ENCODE results near the gene KIAA0930. TPM values are rescaled to one million over a fixed set of nuclear protein-coding genes. Genes with fewer than 3 reads are reported as not detected.

Gene KIAA0930
- polyA plus RNA-seq, 1 of the 3 experiments (the other 2 are of a cell fraction), result 80.8 TPM

GRCh38 chr22:45211435-45211834 is 29.3 kb downstream of the KIAA0930 start:
- no peak for TF ChIP-seq CHD2 (IDR thresholded peaks at IDR 0.05; ENCODE audit: low read length, partially characterized antibody)
- TF ChIP-seq SMC3 (IDR thresholded peaks at IDR 0.05; ENCODE audit: low read depth, low read length), result no peak
- TF ChIP-seq GATA2 (CRISPR knock-in tag; IDR thresholded peaks at IDR 0.05), result no peak
- no peak for TF ChIP-seq ELF1 (IDR thresholded peaks at IDR 0.05)
- no peak for TF ChIP-seq MEF2A (IDR thresholded peaks at IDR 0.05; ENCODE audit: borderline replicate concordance, low read depth)
- no peak for TF ChIP-seq NFIC (IDR thresholded peaks at IDR 0.05; ENCODE audit: borderline replicate concordance)
- TF ChIP-seq RCOR1 (IDR thresholded peaks at IDR 0.05; ENCODE audit: low read length), result no peak
- no peak for TF ChIP-seq ZBTB33 (IDR thresholded peaks at IDR 0.05; ENCODE audit: borderline replicate concordance, low read depth)
- no peak for TF ChIP-seq TAF1 (IDR thresholded peaks at IDR 0.05; ENCODE audit: borderline replicate concordance, low read depth, low read length)
- TF ChIP-seq JUND (IDR thresholded peaks at IDR 0.05), result no peak
- no peak for DNase-seq
- Histone ChIP-seq H3K4me3 (ENCODE audit: low read depth in 2 of 2, low read length in 1 of 2) (peak overlapping the region; percentile 2 to 59; a peak in 3 of 4 replicates), H3K36me3 (replicated peaks in 1 of 2; ENCODE audit: control insufficient read depth in 1 of 2, insufficient read depth in 2 of 2, low read length in 1 of 2) (peaks cover 1 to 4% of the 10 kb centered on the region in 2 experiments), H3F3A (replicated peaks; ENCODE audit: insufficient read depth) (peaks cover 11% of the 10 kb centered on the region), H3K4me2 (peak overlapping the region; percentile 72), H4K20me1 (ENCODE audit: insufficient read depth) (peaks cover 10% of the 10 kb centered on the region), H3K79me2 (ENCODE audit: insufficient read depth) (peaks cover 46% of the 10 kb centered on the region), H3K27me3 (ENCODE audit: insufficient read depth) (no peaks in the 10 kb centered on the region), H3K4me1 (ENCODE audit: control insufficient read depth in 1 of 2, insufficient read depth in 2 of 2, low read depth in 1 of 2, low read length in 1 of 2) (peaks cover 31 to 50% of the 10 kb centered on the region in 2 experiments), H3K9me2 (no peaks in the 10 kb centered on the region), H2AFZ (ENCODE audit: low read depth) (no peak overlapping the region), H3K9me3 (no peaks in the 10 kb centered on the region), H3K27ac (ENCODE audit: low read depth in 2 of 2, low read length in 1 of 2) (peak overlapping the region; percentile 78 to 84), H3K9ac (peak overlapping the region; percentile 40; the same call in 1 of the 2 replicates)
- 78% methylated on average over 8 of the region's 8 CpGs for WGBS (ENCODE audit: low lambda C conversion rate)
- ChIA-PET POLR2A (no interaction called here), CTCF (interaction anchor here (0.7 to 1.7 kb wide), 5 partner anchors 24 to 115 kb away, joined by 3 to 5 read pairs (median 3); partner anchors contain the start of gene UPK3A)

- WGBS (ENCODE audit: low lambda C conversion rate), result 48% methylated on average over 7 of the region's 8 CpGs
- TF ChIP-seq MXI1 (IDR thresholded peaks at IDR 0.05; ENCODE audit: low read depth, low read length), result no peak
- peak; percentile 48 for TF ChIP-seq TCF12 (IDR thresholded peaks at IDR 0.05)
- TF ChIP-seq NFIC (IDR thresholded peaks at IDR 0.05; ENCODE audit: borderline replicate concordance), result no peak
- ChIA-PET CTCF (interaction anchor here (0.7 to 1.6 kb wide), 4 partner anchors 18 to 115 kb away, joined by 3 to 4 read pairs (median 3); no protein-coding TSS in a partner anchor), POLR2A (no interaction called here)
- peak overlapping the region; percentile 72 for H3K4me2 ChIP-seq
- no peak for DNase-seq
- peaks cover 46% of the 10 kb centered on the region for H3K79me2 ChIP-seq (ENCODE audit: insufficient read depth)
- no peaks in the 10 kb centered on the region for H3K9me3 ChIP-seq
- peak overlapping the region in 1 of 2 experiments; percentile 59; a peak in 1 of 4 replicates for H3K4me3 ChIP-seq (ENCODE audit: low read depth in 2 of 2, low read length in 1 of 2)
- H2AFZ ChIP-seq (ENCODE audit: low read depth), result no peak overlapping the region
- H3K27ac ChIP-seq (ENCODE audit: low read depth in 2 of 2, low read length in 1 of 2), result peak overlapping the region; percentile 78 to 84; a peak in 3 of 4 replicates
- H3K27me3 ChIP-seq (ENCODE audit: insufficient read depth), result no peaks in the 10 kb centered on the region
- peaks cover 11% of the 10 kb centered on the region for H3F3A ChIP-seq (replicated peaks; ENCODE audit: insufficient read depth)
- H4K20me1 ChIP-seq (ENCODE audit: insufficient read depth), result peaks cover 5% of the 10 kb centered on the region; the same call in 1 of the 2 replicates
- H3K36me3 ChIP-seq (replicated peaks in 1 of 2; ENCODE audit: control insufficient read depth in 1 of 2, insufficient read depth in 2 of 2, low read length in 1 of 2), result peaks cover 3 to 4% of the 10 kb centered on the region in 2 experiments
- H3K9me2 ChIP-seq, result no peaks in the 10 kb centered on the region
- H3K9ac ChIP-seq, result no peak overlapping the region; the same call in 1 of the 2 replicates
- H3K4me1 ChIP-seq (ENCODE audit: control insufficient read depth in 1 of 2, insufficient read depth in 2 of 2, low read depth in 1 of 2, low read length in 1 of 2), result peaks cover 31 to 47% of the 10 kb centered on the region in 2 experiments
These were observed 29.7 kb downstream of the KIAA0930 start for GRCh38 chr22:45210991-45211390.
